Urinary bladder (tissue), 4 donors: Measurements from ENCODE around the gene SCD5. TPM values are rescaled to one million over a fixed set of nuclear protein-coding genes. Genes with fewer than 3 reads are reported as not detected.
A peak's percentile ranks its signal among the peaks of the same experiment; 100 is the strongest.

Source experiments
- DNase-seq: peaks from one replicate; pipeline ENCODE4 v3.0.0-alpha.2; 2015; ENCODE audit errors: extremely low spot score
- H3K27ac ChIP-seq: one replicate; pipeline ENCODE4 v1.5.1; 2013; ENCODE audit warnings: low read depth, mild to moderate bottlenecking, moderate library complexity
- H3K36me3 ChIP-seq: one replicate; pipeline ENCODE4 v1.6.1; 2013; ENCODE audit warnings: mild to moderate bottlenecking, moderate library complexity; ENCODE audit not compliant: insufficient read depth
- H3K4me1 ChIP-seq: one replicate; pipeline ENCODE4 v1.6.1; 2013; ENCODE audit warnings: mild to moderate bottlenecking, moderate library complexity; ENCODE audit not compliant: insufficient read depth
- H3K4me3 ChIP-seq: one replicate; pipeline ENCODE4 v1.5.1; 2013; ENCODE audit warnings: low read depth, low read length
- WGBS: extraction: QIAGEN DNeasy Blood & Tissue Kit; methylation state at CpG from one replicate; pipeline ENCODE4 v1.1.7; 2013; 5-methylcytosine and 5-hydroxymethylcytosine counted together
- polyA plus RNA-seq: library from polyadenylated mRNA; stranded (reverse); fragments of 200-250 nt; gene quantifications from one replicate; pipeline ENCODE4 v1.2.3, GENCODE V29; 2013
- total RNA-seq: library from RNA; depleted of rRNA; stranded (reverse); fragments of >200 nt; gene quantifications from one replicate; pipeline ENCODE4 v1.2.3, GENCODE V29; 2014
- donor health status: healthy with polysubstance abuse.
- donor health status: healthy.

The SCD5 gene
- total and polyA plus RNA-seq, 2 donors: 23.3 to 26.0 TPM

- H3K4me3 ChIP-seq: no peak overlapping the region
- no peak overlapping the region for H3K27ac ChIP-seq
Measured at GRCh38 chr4:82715731-82716617, 82.6 kb downstream of the SCD5 start.

GRCh38 chr4:82713856-82714255 lies 84.7 kb downstream of the SCD5 start:
- H3K4me1 ChIP-seq: no peaks in the 10 kb centered on the region
- no peak overlapping the region for H3K27ac ChIP-seq
- no peak for DNase-seq
- no peaks in the 10 kb centered on the region for H3K36me3 ChIP-seq
- WGBS: 98% methylated on average over 3 of the region's 3 CpGs
- H3K4me3 ChIP-seq: no peak overlapping the region

More at GRCh38 chr4:82715731-82716617, 82.6 kb downstream of the SCD5 start:
- DNase-seq: no peak
- no peaks in the 10 kb centered on the region for H3K4me1 ChIP-seq
- H3K36me3 ChIP-seq: no peaks in the 10 kb centered on the region
- WGBS: 71% methylated on average over 12 of the region's 12 CpGs

GRCh38 chr4:82712561-82712960 lies 86.0 kb downstream of the SCD5 start:
- no peak overlapping the region for H3K4me3 ChIP-seq

GRCh38 chr4:82711158-82711785 lies 87.3 kb downstream of the SCD5 start:
- WGBS: 93% methylated on average over 7 of the region's 7 CpGs
- no peak overlapping the region for H3K27ac ChIP-seq
- DNase-seq: no peak
- no peaks in the 10 kb centered on the region for H3K4me1 ChIP-seq
- no peak overlapping the region for H3K4me3 ChIP-seq
- no peaks in the 10 kb centered on the region for H3K36me3 ChIP-seq

More at GRCh38 chr4:82712561-82712960, 86.0 kb downstream of the SCD5 start:
- H3K27ac ChIP-seq: no peak overlapping the region
- H3K4me1 ChIP-seq: no peaks in the 10 kb centered on the region
- DNase-seq: no peak
- no peaks in the 10 kb centered on the region for H3K36me3 ChIP-seq
- WGBS: 93% methylated on average over 5 of the region's 5 CpGs

DNA sequence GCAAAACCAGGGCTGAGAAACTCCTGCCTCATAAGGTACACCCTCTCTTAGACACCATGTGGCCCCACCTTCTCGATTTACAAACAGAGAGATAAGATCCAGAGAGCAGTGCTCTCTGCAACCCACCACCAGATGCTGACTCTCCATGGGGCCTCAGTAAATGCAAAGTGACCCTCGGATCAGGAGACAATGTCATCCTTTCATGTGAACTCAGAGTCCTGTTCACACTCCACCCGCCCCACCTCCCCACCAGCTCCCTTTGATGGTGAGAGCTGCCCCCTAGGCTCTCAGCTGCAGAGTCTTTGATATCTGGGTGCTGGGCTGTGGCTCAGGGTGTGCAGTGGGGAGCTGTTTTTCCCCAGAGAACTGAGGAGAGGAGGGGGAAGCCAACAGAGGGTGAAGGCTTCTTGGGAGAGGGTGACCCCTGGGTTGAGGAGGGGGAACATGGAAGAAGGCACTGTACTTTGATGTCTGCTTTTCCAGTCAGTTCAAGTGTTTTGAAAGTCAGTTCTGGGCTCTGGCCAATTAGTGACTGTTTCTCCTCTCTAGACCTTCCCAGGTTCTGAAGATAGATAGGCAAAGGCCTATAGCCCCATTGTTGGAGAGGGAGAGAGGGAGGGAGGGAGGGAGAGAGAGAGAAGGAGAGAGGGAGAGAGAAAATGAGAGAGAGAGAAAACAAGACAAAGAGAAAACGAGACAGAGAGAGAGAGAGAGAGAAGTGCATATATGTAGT lies 88.2 kb downstream of the SCD5 start:
- WGBS: 59% methylated on average over 4 of the region's 4 CpGs
- DNase-seq: no peak
- H3K27ac ChIP-seq: no peak overlapping the region
- no peaks in the 10 kb centered on the region for H3K4me1 ChIP-seq
- no peaks in the 10 kb centered on the region for H3K36me3 ChIP-seq
- no peak overlapping the region for H3K4me3 ChIP-seq

- Histone ChIP-seq H3K27ac (no peak overlapping the region), H3K4me1 (no peaks in the 10 kb centered on the region), H3K4me3 (no peak overlapping the region), H3K36me3 (no peaks in the 10 kb centered on the region)
- DNase-seq: no peak
- WGBS: 69% methylated on average over 1 of the region's 1 CpG
Measured at GRCh38 chr4:82708982-82709381, 89.6 kb downstream of the SCD5 start.

- Histone ChIP-seq H3K4me3 (no peak overlapping the region), H3K36me3 (no peaks in the 10 kb centered on the region), H3K4me1 (no peaks in the 10 kb centered on the region), H3K27ac (peak overlapping the region; percentile 33)
- no peak for DNase-seq
- WGBS: 75% methylated on average over 3 of the region's 3 CpGs
Measured at GRCh38 chr4:82706349-82707000, 92.1 kb downstream of the SCD5 start.

- H3K4me1 ChIP-seq: no peaks in the 10 kb centered on the region
- no peak for DNase-seq
- H3K4me3 ChIP-seq: no peak overlapping the region
- H3K27ac ChIP-seq: no peak overlapping the region
- no peaks in the 10 kb centered on the region for H3K36me3 ChIP-seq
- 51% methylated on average over 1 of the region's 1 CpG for WGBS
Measured at GRCh38 chr4:82705928-82706300, 92.7 kb downstream of the SCD5 start.

DNA sequence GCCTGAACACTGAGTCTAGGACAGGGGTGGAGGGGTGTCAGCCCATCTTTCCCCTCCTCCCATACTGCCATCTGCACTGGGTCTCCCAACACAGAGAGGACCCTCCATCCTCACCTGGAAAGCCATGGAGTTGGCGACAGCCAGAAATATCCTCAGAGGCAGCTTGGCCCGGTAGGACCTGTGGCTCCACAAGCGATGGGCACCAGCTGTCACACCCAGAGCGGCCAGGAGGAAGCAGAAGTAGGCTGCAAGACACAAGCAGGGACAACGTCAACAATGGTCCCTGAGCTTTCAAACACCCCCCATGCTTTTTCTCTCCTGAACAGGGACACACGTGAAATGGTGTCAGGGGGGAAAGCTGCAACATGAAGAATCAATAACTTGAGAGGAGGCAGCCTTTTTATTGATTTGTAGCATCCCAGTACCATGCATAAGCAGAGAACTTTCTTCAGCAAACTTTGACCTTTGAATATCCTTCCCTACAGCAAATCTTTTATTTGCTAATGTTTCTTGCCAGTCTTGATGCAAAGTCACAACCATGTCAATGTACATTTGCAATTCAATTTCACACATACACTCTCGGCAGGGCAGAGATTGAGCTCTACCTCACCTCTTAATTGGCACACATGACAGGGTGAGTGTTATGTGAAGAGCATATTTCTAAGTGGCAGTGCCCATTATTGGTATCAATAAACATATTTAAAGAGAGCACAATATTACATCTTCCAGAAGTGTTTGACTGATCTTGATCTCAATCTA lies 93.2 kb downstream of the SCD5 start:
- WGBS: 89% methylated on average over 7 of the region's 7 CpGs
- no peaks in the 10 kb centered on the region for H3K4me1 ChIP-seq
- no peaks in the 10 kb centered on the region for H3K36me3 ChIP-seq
- no peak for DNase-seq
- H3K4me3 ChIP-seq: no peak overlapping the region
- no peak overlapping the region for H3K27ac ChIP-seq

- no peak for DNase-seq
- Histone ChIP-seq H3K36me3 (no peaks in the 10 kb centered on the region), H3K4me1 (no peaks in the 10 kb centered on the region), H3K27ac (no peak overlapping the region), H3K4me3 (no peak overlapping the region)
- 97% methylated on average over 6 of the region's 6 CpGs for WGBS
Measured at GRCh38 chr4:82704156-82704555, 94.4 kb downstream of the SCD5 start.

GRCh38 chr4:82698412-82698811 lies 100.2 kb downstream of the SCD5 start:
- no peak overlapping the region for H3K27ac ChIP-seq
- WGBS: 89% methylated on average over 2 of the region's 2 CpGs
- H3K36me3 ChIP-seq: no peaks in the 10 kb centered on the region
- H3K4me1 ChIP-seq: no peaks in the 10 kb centered on the region
- H3K4me3 ChIP-seq: no peak overlapping the region
- no peak for DNase-seq

GRCh38 chr4:82697561-82697960 lies 101.0 kb downstream of the SCD5 start:
- DNase-seq: no peak
- 78% methylated on average over 8 of the region's 8 CpGs for WGBS
- Histone ChIP-seq H3K4me1 (no peaks in the 10 kb centered on the region), H3K27ac (no peak overlapping the region), H3K4me3 (no peak overlapping the region), H3K36me3 (no peaks in the 10 kb centered on the region)
